Liver (tissue), 9 donors: Measurements from ENCODE around the gene TMCC2. TPM values are rescaled to one million over a fixed set of nuclear protein-coding genes. Genes with fewer than 3 reads are reported as not detected.

ENCODE experiments used
- DNase-seq: peaks from one replicate; pipeline ENCODE4 v3.0.0-alpha.2; 2017; ENCODE audit warnings: low spot score
- H3K27ac ChIP-seq, 2 donors: one replicate each; pipeline ENCODE4 v1.7.0; 2013; ENCODE audit warnings: inconsistent platforms in 2 of 2, low read length in 2 of 2, control low read depth in 1 of 2, low read depth in 1 of 2, mild to moderate bottlenecking in 1 of 2
- H3K27me3 ChIP-seq, 4 donors: one replicate each; pipeline versions ENCODE4 v1.6.1 to v1.7.0; 2013; ENCODE audit warnings: low read length in 3 of 4, inconsistent platforms in 1 of 4, mild to moderate bottlenecking in 1 of 4, moderate library complexity in 1 of 4; ENCODE audit not compliant: control insufficient read depth in 4 of 4, insufficient read depth in 4 of 4
- H3K36me3 ChIP-seq, 4 donors: one replicate each; pipeline versions ENCODE4 v1.6.1 to v1.7.0; 2013; ENCODE audit warnings: low read length in 3 of 4, mild to moderate bottlenecking in 3 of 4, low read depth in 1 of 4, moderate library complexity in 1 of 4; ENCODE audit not compliant: control insufficient read depth in 4 of 4, insufficient read depth in 3 of 4
- H3K4me1 ChIP-seq, 4 donors: one replicate each; pipeline versions ENCODE4 v1.6.1 to v1.7.0; 2013; ENCODE audit warnings: low read length in 3 of 4, mild to moderate bottlenecking in 3 of 4, moderate library complexity in 1 of 4; ENCODE audit not compliant: control insufficient read depth in 4 of 4, insufficient read depth in 4 of 4
- H3K4me3 ChIP-seq, 3 donors: one replicate each; pipeline versions ENCODE4 v1.6.1 to v1.7.0; 2013; ENCODE audit warnings: low read length in 3 of 3, control low read depth in 1 of 3, low read depth in 1 of 3, mild to moderate bottlenecking in 1 of 3
- H3K9ac ChIP-seq, 2 donors: one replicate each; pipeline ENCODE4 v1.7.0; 2013; ENCODE audit warnings: low read length in 2 of 2, mild to moderate bottlenecking in 2 of 2, moderate library complexity in 2 of 2, control low read depth in 1 of 2, low read depth in 1 of 2
- H3K9me3 ChIP-seq, 4 donors: one replicate each; pipeline versions ENCODE4 v1.6.1 to v1.7.0; 2013; ENCODE audit warnings: low read length in 3 of 4; ENCODE audit not compliant: control insufficient read depth in 4 of 4
- FOXA2 ChIP-seq: IDR thresholded peaks from 2 replicates; pipeline ENCODE4 v1.6.1; 2016; ENCODE audit warnings: antibody characterized with exemption
- HNF4A ChIP-seq, 2 donors: conservative IDR thresholded peaks; 2 replicates each; pipeline ENCODE4 v1.6.1; 2016; ENCODE audit warnings: antibody characterized with exemption in 2 of 2, mild to moderate bottlenecking in 2 of 2
- NR2F2 ChIP-seq: IDR thresholded peaks from 2 replicates; pipeline ENCODE4 v1.6.1; 2016; ENCODE audit warnings: antibody characterized with exemption
- REST ChIP-seq: IDR thresholded peaks from 2 replicates; pipeline ENCODE4 v1.6.1; 2016; ENCODE audit warnings: antibody characterized with exemption, mild to moderate bottlenecking
- RXRA ChIP-seq, 2 donors: IDR thresholded peaks; 2 replicates each; pipeline ENCODE4 v1.6.1; 2017 to 2018; ENCODE audit warnings: antibody characterized with exemption in 2 of 2, mild to moderate bottlenecking in 1 of 2
- YY1 ChIP-seq: IDR thresholded peaks from 2 replicates; pipeline ENCODE4 v1.6.1; 2016; ENCODE audit warnings: antibody characterized with exemption, mild to moderate bottlenecking
- polyA plus RNA-seq, 2 donors: library from polyadenylated mRNA; stranded (reverse) in 1 of 2; unstranded in 1 of 2; fragments of 200-250 nt in 1 of 2; fragments of >200 nt in 1 of 2; fragmentation: Nextera tagmentation in 1 of 2; extraction: Ambion mirVana in 1 of 2; gene quantifications; one replicate each; pipeline versions ENCODE4 v1.2.1 to v1.2.3, GENCODE V29; 2013 to 2015
- total RNA-seq, 2 donors: library from RNA; depleted of rRNA; stranded (reverse); fragments of >200 nt; gene quantifications; one replicate each; pipeline ENCODE4 v1.2.3, GENCODE V29; 2014
- TF ChIP-seq, protein P1 (sequence below): IDR thresholded peaks from 2 replicates; pipeline ENCODE4 v1.6.1; 2016; ENCODE audit warnings: antibody characterized with exemption
- TF ChIP-seq, protein P2 (sequence below): fragments of 150-350 bp; IDR thresholded peaks from 2 replicates; pipeline ENCODE4 v1.5.1; 2017; ENCODE audit warnings: improper control_type of control experiment, low read depth, low read length; ENCODE audit not compliant: missing input control
- TF ChIP-seq, protein P3 (sequence below): IDR thresholded peaks from 2 replicates; pipeline ENCODE4 v1.6.1; 2016; ENCODE audit warnings: antibody characterized with exemption
- donor health status: healthy.
- donor health status: healthy.
- donor health status: healthy.
- donor health status: healthy.
- donor health status: healthy.

TMCC2 gene
- total and polyA plus RNA-seq, 4 donors: 0.06 to 452 (median 0.21) TPM

DNA sequence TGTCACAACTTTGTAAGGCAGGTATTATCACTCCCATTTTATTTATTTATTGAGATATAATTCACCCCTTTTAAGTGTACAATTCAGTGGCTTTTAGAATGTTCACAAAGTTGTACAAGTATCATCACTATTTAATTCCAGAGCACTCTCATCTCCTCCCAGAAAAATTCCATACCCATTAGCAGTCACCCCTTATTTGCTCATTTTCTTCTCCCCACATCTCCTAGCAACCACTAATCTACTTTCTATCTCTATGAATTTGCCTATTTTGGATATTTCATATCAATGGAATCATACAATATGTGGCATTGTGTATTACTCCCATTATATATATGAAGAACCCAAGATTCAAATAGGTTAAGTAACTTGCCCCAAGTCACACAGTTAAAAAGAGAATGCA, 23.2 kb upstream of the TMCC2 start:
- Histone ChIP-seq H3K4me3 (no peak overlapping the region), H3K4me1 (no peaks in the 10 kb centered on the region), H3K27me3 (no peaks in the 10 kb centered on the region), H3K27ac (no peak overlapping the region), H3K9me3 (no peaks in the 10 kb centered on the region), H3K36me3 (no peaks in the 10 kb centered on the region), H3K9ac (no peak overlapping the region)
- DNase-seq: no peak
- TF ChIP-seq, protein P1, sequence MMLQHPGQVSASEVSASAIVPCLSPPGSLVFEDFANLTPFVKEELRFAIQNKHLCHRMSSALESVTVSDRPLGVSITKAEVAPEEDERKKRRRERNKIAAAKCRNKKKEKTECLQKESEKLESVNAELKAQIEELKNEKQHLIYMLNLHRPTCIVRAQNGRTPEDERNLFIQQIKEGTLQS: no peak
- TF ChIP-seq REST (no peak), HNF4A (conservative IDR thresholded peaks at IDR 0.05) (no peak), NR2F2 (no peak), YY1 (no peak), RXRA (IDR thresholded peaks at IDR 0.05) (no peak)
- TF ChIP-seq, protein P2, sequence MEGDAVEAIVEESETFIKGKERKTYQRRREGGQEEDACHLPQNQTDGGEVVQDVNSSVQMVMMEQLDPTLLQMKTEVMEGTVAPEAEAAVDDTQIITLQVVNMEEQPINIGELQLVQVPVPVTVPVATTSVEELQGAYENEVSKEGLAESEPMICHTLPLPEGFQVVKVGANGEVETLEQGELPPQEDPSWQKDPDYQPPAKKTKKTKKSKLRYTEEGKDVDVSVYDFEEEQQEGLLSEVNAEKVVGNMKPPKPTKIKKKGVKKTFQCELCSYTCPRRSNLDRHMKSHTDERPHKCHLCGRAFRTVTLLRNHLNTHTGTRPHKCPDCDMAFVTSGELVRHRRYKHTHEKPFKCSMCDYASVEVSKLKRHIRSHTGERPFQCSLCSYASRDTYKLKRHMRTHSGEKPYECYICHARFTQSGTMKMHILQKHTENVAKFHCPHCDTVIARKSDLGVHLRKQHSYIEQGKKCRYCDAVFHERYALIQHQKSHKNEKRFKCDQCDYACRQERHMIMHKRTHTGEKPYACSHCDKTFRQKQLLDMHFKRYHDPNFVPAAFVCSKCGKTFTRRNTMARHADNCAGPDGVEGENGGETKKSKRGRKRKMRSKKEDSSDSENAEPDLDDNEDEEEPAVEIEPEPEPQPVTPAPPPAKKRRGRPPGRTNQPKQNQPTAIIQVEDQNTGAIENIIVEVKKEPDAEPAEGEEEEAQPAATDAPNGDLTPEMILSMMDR: no peak
- TF ChIP-seq, protein P3, sequence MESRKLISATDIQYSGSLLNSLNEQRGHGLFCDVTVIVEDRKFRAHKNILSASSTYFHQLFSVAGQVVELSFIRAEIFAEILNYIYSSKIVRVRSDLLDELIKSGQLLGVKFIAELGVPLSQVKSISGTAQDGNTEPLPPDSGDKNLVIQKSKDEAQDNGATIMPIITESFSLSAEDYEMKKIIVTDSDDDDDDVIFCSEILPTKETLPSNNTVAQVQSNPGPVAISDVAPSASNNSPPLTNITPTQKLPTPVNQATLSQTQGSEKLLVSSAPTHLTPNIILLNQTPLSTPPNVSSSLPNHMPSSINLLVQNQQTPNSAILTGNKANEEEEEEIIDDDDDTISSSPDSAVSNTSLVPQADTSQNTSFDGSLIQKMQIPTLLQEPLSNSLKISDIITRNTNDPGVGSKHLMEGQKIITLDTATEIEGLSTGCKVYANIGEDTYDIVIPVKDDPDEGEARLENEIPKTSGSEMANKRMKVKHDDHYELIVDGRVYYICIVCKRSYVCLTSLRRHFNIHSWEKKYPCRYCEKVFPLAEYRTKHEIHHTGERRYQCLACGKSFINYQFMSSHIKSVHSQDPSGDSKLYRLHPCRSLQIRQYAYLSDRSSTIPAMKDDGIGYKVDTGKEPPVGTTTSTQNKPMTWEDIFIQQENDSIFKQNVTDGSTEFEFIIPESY: no peak

DNA sequence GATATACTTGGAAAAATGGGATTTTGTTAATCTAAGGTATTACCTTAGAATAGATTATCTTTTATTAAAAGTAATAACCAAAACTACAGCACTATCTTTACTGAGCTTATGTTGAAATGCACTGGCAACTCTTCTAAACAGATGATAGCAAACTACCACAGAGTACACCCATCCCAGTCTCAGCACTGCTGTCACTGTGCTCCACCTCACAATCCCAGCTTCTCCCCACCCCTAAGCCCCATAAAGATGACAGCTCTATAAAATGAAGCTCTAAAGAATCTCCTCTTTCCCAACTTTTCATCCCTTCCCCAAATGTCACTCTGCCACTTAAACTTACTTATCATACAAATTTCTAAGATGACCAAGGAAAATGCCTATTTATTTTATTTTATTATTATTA, 22.7 kb upstream of the TMCC2 start:
- Histone ChIP-seq H3K36me3 (no peaks in the 10 kb centered on the region), H3K4me1 (peaks cover 0 to 3% (median 2%) of the 10 kb centered on the region in 4 donors)
- no peak for DNase-seq

More for the DNA sequence above, 22.7 kb upstream of the TMCC2 start:
- Histone ChIP-seq H3K9ac (no peak overlapping the region), H3K4me3 (no peak overlapping the region), H3K27me3 (no peaks in the 10 kb centered on the region), H3K27ac (no peak overlapping the region), H3K9me3 (no peaks in the 10 kb centered on the region)
- no peak for TF ChIP-seq FOXA2
- TF ChIP-seq RXRA (IDR thresholded peaks at IDR 0.05): no peak
- TF ChIP-seq REST: no peak
